Activated T-helper 2 cell treated with anti-CD3 and anti-CD28 coated beads, Interferon-gamma antibody, Interleukin-2, Interleukin-4, amounts not matched to agents 10 μg/mL and 5 μg/mL and 100 μg/mL, durations not matched to agents 14 hours and 24 hours and 36 hours (primary cell): ENCODE measurements around the gene DSPP. TPM values are rescaled to one million over a fixed set of nuclear protein-coding genes. Genes with fewer than 3 reads are reported as not detected.

Source experiments
- DNase-seq: peaks from one replicate; pipeline ENCODE4 v3.0.0; 2021; ENCODE audit warnings: low spot score
- H3K27ac Mint-ChIP-seq: one replicate; pipeline ENCODE4 v1.8.0; 2021; ENCODE audit warnings: mixed read lengths
- H3K27me3 Mint-ChIP-seq: one replicate; pipeline ENCODE4 v1.8.0; 2021; ENCODE audit warnings: low read depth, mixed read lengths
- H3K36me3 Mint-ChIP-seq: one replicate; pipeline ENCODE4 v1.8.0; 2021; ENCODE audit warnings: low read depth, mixed read lengths
- H3K4me1 Mint-ChIP-seq: one replicate; pipeline ENCODE4 v1.8.0; 2021; ENCODE audit warnings: low read depth, mixed read lengths
- H3K4me3 Mint-ChIP-seq: one replicate; pipeline ENCODE4 v1.8.0; 2021; ENCODE audit warnings: low read depth, mild to moderate bottlenecking, moderate library complexity, mixed read lengths
- H3K9me3 Mint-ChIP-seq: one replicate; pipeline ENCODE4 v1.8.0; 2021; ENCODE audit warnings: mixed read lengths
- intact Hi-C: fragments of 100-400 bp; cut with micrococcal nuclease; formaldehyde crosslinking; loops from one replicate; pipeline ENCODE4 v1.15.1; 2023
- total RNA-seq: library from RNA; stranded (reverse); gene quantifications from 2 replicates; pipeline ENCODE4 v1.2.3, GENCODE V29; 2022

DSPP gene
- total RNA-seq, 1 donor from 2014 or later = not detected

DNA sequence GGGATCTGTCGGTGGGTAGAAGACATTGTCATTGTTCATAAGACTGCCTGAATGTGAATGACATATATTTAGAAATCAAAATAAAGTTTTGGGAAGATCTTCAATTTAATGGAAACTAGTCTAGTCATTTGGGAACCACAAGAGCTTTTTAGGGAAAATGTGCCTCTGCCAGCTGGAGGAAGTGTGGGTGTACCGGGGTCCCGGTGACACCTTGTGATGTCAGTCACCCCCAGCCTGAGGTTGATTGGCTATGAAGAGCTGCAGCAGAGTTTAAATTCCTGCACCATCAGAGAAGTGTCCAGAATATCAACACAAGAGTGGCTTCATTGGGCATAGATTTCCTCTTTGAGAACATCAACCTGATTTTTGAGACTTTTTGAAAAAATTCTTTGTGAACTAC, 41.7 kb downstream of the DSPP start, which contains the start of gene DMP1:
Gene DMP1 (plus strand): TSS at position 301 of the 400 bp plus-strand sequence. CDS start 6,213 bp downstream, outside the sequence.
- DNase-seq = no peak
- Mint-ChIP-seq H3K9me3 (no peaks in the 10 kb centered on the region), H3K27me3 (peaks cover 6% of the 10 kb centered on the region), H3K36me3 (no peaks in the 10 kb centered on the region), H3K4me1 (no peaks in the 10 kb centered on the region), H3K27ac (no peak within 1 kb of the TSS), H3K4me3 (no peak within 1 kb of the TSS)
- intact Hi-C loops = loop anchor here (10.0 kb wide), 1 partner anchor 105 kb away; no protein-coding TSS in a partner anchor

DNA sequence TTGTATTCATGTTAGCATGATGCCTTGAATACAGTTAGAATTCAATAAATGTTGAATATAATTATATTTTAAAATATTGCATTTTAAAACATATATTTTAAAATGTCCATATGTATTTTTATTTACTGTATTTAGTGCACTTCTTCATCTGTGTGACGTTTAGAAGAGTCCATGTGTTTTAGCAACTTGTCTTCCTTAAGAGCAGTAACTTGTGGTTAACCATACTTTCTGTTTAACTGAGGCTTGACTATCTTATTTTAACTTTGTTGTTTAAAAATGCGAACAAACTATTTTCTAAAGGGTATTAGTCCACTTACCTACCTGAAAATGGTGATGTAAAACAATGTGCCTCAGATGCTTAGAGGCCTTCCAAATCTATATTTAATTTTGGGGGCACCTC, 42.6 kb downstream of the DSPP start:
- H3K4me3 Mint-ChIP-seq = no peak overlapping the region
- H3K4me1 Mint-ChIP-seq = no peaks in the 10 kb centered on the region
- peaks cover 6% of the 10 kb centered on the region for H3K27me3 Mint-ChIP-seq
- no peak for DNase-seq
- no peaks in the 10 kb centered on the region for H3K9me3 Mint-ChIP-seq
- intact Hi-C loops = loop anchor here (10.0 kb wide), 1 partner anchor 106 kb away; no protein-coding TSS in a partner anchor
- no peak overlapping the region for H3K27ac Mint-ChIP-seq
- H3K36me3 Mint-ChIP-seq = no peaks in the 10 kb centered on the region

DNA sequence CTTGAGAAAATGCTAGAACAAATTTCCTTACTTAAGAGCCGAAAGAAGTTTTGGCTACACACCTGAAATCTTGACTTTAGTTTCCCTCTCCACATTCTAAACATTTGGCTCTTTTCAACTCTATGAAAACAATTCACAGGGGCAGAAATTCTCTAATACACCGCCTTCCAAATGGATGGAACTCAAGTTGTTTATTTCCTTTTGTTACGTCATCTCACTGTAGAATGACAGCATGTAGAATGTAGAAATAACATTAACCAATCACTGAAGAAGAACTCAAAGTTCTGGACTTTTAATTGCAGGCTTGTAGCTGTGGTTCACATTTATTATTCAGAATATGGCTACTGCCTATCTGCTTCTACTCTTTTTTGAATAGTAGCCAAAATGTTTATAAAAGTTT, 43.6 kb downstream of the DSPP start:
- no peak for DNase-seq
- peaks cover 6% of the 10 kb centered on the region for H3K27me3 Mint-ChIP-seq
- H3K4me1 Mint-ChIP-seq = no peaks in the 10 kb centered on the region
- no peak overlapping the region for H3K27ac Mint-ChIP-seq
- H3K4me3 Mint-ChIP-seq = no peak overlapping the region
- intact Hi-C loops = loop anchor here (10.0 kb wide), 1 partner anchor 107 kb away; no protein-coding TSS in a partner anchor
- H3K36me3 Mint-ChIP-seq = no peaks in the 10 kb centered on the region
- no peaks in the 10 kb centered on the region for H3K9me3 Mint-ChIP-seq

DNA sequence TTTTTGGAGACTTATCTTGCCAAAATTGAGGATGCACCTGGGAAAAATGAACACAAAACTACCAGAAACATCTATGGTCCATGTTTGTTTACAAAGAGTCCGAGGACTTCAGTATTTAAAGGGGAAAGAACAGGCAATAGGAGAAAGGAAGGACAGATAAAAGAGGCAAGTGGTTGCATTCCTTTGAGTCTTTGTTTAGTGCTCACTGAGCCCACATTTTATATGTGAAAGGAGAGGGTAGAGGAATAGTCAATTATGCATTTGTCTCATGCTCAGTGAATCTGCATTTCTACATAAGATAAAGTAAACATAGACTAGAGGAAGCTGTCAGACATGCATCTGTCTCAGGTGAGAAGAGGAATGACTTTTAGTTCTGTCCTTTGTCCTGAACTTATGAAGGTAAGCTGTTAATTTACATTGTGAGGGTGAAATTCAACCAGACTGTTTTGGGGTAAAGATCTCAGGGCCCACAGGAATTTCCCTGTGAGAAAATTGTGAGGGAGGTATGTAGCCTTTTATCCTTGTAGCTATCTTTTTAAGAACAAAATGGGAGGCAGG, 46.2 kb downstream of the DSPP start:
- Mint-ChIP-seq H3K4me3 (no peak overlapping the region), H3K9me3 (no peaks in the 10 kb centered on the region), H3K27me3 (peaks cover 4% of the 10 kb centered on the region), H3K27ac (no peak overlapping the region), H3K36me3 (no peaks in the 10 kb centered on the region), H3K4me1 (no peaks in the 10 kb centered on the region)
- intact Hi-C loops = loop anchor here (10.0 kb wide), 1 partner anchor 110 kb away; no protein-coding TSS in a partner anchor
- no peak for DNase-seq

DNA sequence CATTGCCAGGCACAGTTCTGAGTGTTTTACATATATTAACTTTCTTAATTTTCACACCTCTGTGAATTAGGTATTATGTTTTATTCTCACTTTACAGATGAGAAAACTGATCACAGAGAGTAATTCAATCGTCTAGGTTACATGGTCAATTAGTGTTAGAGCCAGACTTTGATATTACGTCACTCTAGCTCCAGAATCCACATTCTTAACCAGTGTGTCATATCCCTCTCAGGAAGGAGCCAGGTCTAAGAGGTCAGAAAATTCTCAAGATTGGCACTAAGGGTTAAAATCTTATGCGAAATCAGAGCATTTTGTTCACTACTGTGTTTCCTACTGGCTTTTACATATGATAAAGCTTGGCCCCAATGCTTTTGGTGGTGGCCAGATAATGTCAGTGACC, 49.2 kb downstream of the DSPP start:
- Mint-ChIP-seq H3K9me3 (no peaks in the 10 kb centered on the region), H3K4me1 (no peaks in the 10 kb centered on the region), H3K36me3 (no peaks in the 10 kb centered on the region), H3K27me3 (no peaks in the 10 kb centered on the region), H3K4me3 (no peak overlapping the region), H3K27ac (no peak overlapping the region)
- no peak for DNase-seq
- intact Hi-C loops = loop anchor here (10.0 kb wide), 1 partner anchor 113 kb away; no protein-coding TSS in a partner anchor

DNA sequence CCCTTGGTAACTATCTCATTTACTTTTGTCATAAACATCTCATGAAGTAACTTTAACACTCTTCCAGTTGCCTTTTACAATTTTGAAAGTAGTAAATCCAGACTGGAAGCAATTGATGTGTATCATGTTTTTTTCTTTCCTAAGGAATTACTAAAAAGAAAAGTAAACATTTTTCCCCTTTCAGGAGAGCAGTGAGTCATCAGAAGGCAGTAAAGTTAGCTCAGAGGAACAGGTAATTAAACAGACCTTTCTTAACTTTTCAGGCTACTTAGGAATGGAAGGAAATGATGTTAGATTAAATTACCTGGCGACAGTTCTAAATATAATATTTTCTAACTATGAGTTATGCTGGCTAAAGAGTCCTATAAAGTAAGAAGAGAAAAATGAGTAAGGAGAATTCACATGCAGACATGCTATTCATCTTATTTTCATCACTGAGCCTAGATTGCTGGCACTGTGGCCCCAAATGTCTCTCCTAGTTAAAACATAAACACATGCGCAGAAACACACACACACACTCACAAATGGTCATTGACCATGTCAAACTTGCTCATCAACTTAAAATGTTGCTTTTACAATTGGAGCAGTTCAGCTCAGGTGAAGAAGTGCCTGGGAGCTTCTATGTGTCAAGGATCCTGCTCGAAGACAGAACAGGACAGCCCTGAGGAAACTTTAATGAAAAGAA, 51.1 kb downstream of the DSPP start:
- no peak for DNase-seq
- peaks cover 2% of the 10 kb centered on the region for H3K27me3 Mint-ChIP-seq
- no peaks in the 10 kb centered on the region for H3K36me3 Mint-ChIP-seq
- H3K9me3 Mint-ChIP-seq = no peaks in the 10 kb centered on the region
- no peak overlapping the region for H3K27ac Mint-ChIP-seq
- intact Hi-C loops = loop anchor here (10.0 kb wide), 1 partner anchor 115 kb away; no protein-coding TSS in a partner anchor
- no peak overlapping the region for H3K4me3 Mint-ChIP-seq
- H3K4me1 Mint-ChIP-seq = no peaks in the 10 kb centered on the region

DNA sequence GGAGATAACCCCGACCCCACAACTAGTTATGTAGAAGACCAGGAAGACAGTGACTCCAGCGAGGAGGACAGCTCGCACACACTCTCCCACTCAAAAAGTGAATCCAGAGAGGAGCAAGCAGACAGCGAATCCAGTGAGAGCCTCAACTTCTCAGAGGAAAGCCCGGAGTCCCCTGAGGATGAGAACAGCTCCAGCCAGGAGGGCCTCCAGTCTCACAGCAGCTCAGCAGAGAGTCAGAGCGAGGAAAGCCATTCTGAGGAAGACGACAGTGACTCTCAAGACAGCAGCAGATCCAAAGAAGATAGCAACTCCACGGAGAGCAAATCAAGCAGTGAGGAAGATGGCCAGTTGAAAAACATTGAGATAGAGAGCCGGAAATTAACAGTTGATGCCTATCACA, 54.5 kb downstream of the DSPP start:
- Mint-ChIP-seq H3K4me1 (no peaks in the 10 kb centered on the region), H3K27me3 (peaks cover 4% of the 10 kb centered on the region), H3K36me3 (no peaks in the 10 kb centered on the region), H3K27ac (no peak overlapping the region), H3K4me3 (no peak overlapping the region), H3K9me3 (no peaks in the 10 kb centered on the region)
- no peak for DNase-seq
- intact Hi-C loops = no loop called here

Other genes starting within 250 kb of the DSPP start
- gene HSD17B11, start 217.3 kb upstream of the DSPP start, total RNA-seq = 14.2 and 14.8 TPM in 2 replicates
- 12.0 and 12.1 TPM in 2 replicates for gene NUDT9, start 186.0 kb upstream of the DSPP start, total RNA-seq
- not detected in 2 replicates for gene SPARCL1, start 79.2 kb upstream of the DSPP start, total RNA-seq
- not detected in 2 replicates for gene DMP1, start 41.8 kb downstream of the DSPP start, total RNA-seq
- not detected in 2 replicates for gene IBSP, start 191.0 kb downstream of the DSPP start, total RNA-seq
- not detected in 2 replicates for gene MEPE, start 224.4 kb downstream of the DSPP start, total RNA-seq